Pancreas (tissue), 10 donors: ENCODE data around the gene AKAP13. TPM values are rescaled to one million over a fixed set of nuclear protein-coding genes. Genes with fewer than 3 reads are reported as not detected.

Experiments
- ATAC-seq, 4 donors: fragments of 200-7000 bp; cut with Tn5 transposase; one replicate each; pipeline versions ENCODE4 v1.8.0 to v1.9.1; 2020; ENCODE audit warnings: mild to moderate bottlenecking in 4 of 4, moderate library complexity in 4 of 4
- DNase-seq, 6 donors: peaks; one replicate each; pipeline ENCODE4 v3.0.0-alpha.2; 2020
- FAIRE-seq: peaks from 2 replicates; lab custom pipeline; 2012; peaks lifted over from hg19 to GRCh38; lab: Jason Lieb, UNC
- H3K27ac ChIP-seq, 4 donors: fragments of 200-600 bp; sonication (generic); 1 replicate in 3 of 4; 2 replicates in 1 of 4; pipeline versions ENCODE4 v1.5.0 to v1.8.0; 2020
- H3K27me3 ChIP-seq, 4 donors: fragments of 200-600 bp; one replicate each; pipeline ENCODE4 v1.8.0; 2021
- H3K36me3 ChIP-seq, 3 donors: fragments of 200-600 bp; sonication (generic) in 1 of 3; one replicate each; pipeline versions ENCODE4 v1.5.0 to v1.8.0; 2020 to 2021
- H3K4me1 ChIP-seq, 3 donors: fragments of 200-600 bp; one replicate each; pipeline ENCODE4 v1.8.0; 2021
- H3K4me3 ChIP-seq, 4 donors: fragments of 200-600 bp; sonication (generic) in 2 of 4; one replicate each; pipeline versions ENCODE4 v1.5.0 to v1.8.0; 2020 to 2021
- H3K9me3 ChIP-seq, 4 donors: fragments of 200-600 bp; one replicate each; pipeline ENCODE4 v1.8.0; 2021
- WGBS, 2 donors: extraction: QIAGEN DNeasy Blood & Tissue Kit; methylation state at CpG; one replicate each; pipeline ENCODE4 v1.1.7; 2013; 5-methylcytosine and 5-hydroxymethylcytosine counted together
- intact Hi-C, 3 donors: fragments of 100-400 bp; cut with DNase I; formaldehyde crosslinking; loops; one replicate each; pipeline versions ENCODE4 v1.11.1 to v1.14.2; 2022
- polyA plus RNA-seq, 2 donors: library from polyadenylated mRNA; stranded (reverse); fragments of 200-250 nt; gene quantifications; one replicate each; pipeline ENCODE4 v1.2.3, GENCODE V29; 2013
- total RNA-seq, 6 donors: library from RNA; stranded (reverse); fragmentation: NEBNext Ultra II Directional in 4 of 6; extraction: Animal tissue kit (Norgen Biotek cat#: 25700) in 4 of 6; gene quantifications; one replicate each; pipeline versions ENCODE4 v1.2.1 to v1.2.4, GENCODE V29; 2021 to 2023
- TF ChIP-seq, protein P1 (sequence below), 4 donors: fragments of 200-600 bp; sonication (generic) in 3 of 4; IDR thresholded peaks; one replicate each; pipeline versions ENCODE4 v1.5.0 to v1.8.0; 2021; ENCODE audit warnings: antibody characterized with exemption in 4 of 4
- donor health status: healthy with polysubstance abuse.
- donor health status: DM: no; HTN: no; CAD: no; lungs with moderate emphysema.
- donor health status: DM: no; HTN: no; CAD: no.
- donor health status: control.
- donor health status: control.
- donor health status: Bipolar disorder and iron deficiency.
- donor health status: DM: yes; HTN: yes; CAD: no.
- donor health status: DM: no; HTN: no; CAD: no.
- donor health status: DM: no; HTN: no; CAD: no.
- donor health status: DM: yes; HTN: yes; CAD: no.

Gene AKAP13
- total and polyA plus RNA-seq, 8 donors, result 64.9 to 139 (median 89.9) TPM

DNA sequence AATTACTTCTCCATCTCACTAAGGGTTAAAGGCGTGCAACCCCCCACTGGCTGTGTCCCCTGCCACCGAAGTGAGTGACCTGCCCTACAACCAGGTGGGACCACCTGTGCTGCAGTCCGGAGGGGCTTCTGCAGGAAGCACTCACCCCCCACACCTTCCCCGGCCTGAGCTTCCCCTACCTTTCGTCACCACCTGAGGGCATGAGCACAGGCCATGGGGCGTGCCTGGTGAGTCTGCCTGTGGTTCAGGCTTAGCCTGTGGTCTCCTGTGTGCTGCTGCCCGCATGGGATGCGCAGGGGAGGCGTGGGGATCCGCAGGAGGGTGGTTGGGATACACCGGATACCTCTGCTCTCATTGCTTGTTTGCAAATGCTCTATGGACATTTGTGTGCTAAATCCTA is 368.3 kb downstream of the AKAP13 start:
- Histone ChIP-seq H3K9me3 (no peaks in the 10 kb centered on the region), H3K27me3 (no peaks in the 10 kb centered on the region), H3K27ac (no peak overlapping the region), H3K36me3 (peaks cover 14 to 55% (median 33%) of the 10 kb centered on the region in 3 donors), H3K4me1 (peaks cover 10 to 21% (median 12%) of the 10 kb centered on the region in 3 donors), H3K4me3 (no peak overlapping the region)
- DNase-seq (peak in 2 of 6 donors; percentile 5 to 30), FAIRE-seq (no peak), ATAC-seq (no peak)
- WGBS, 2 donors, result 86 to 88% methylated on average over 11 of the region's 11 CpGs
- intact Hi-C loops, result no loop called here
- TF ChIP-seq, protein P1, sequence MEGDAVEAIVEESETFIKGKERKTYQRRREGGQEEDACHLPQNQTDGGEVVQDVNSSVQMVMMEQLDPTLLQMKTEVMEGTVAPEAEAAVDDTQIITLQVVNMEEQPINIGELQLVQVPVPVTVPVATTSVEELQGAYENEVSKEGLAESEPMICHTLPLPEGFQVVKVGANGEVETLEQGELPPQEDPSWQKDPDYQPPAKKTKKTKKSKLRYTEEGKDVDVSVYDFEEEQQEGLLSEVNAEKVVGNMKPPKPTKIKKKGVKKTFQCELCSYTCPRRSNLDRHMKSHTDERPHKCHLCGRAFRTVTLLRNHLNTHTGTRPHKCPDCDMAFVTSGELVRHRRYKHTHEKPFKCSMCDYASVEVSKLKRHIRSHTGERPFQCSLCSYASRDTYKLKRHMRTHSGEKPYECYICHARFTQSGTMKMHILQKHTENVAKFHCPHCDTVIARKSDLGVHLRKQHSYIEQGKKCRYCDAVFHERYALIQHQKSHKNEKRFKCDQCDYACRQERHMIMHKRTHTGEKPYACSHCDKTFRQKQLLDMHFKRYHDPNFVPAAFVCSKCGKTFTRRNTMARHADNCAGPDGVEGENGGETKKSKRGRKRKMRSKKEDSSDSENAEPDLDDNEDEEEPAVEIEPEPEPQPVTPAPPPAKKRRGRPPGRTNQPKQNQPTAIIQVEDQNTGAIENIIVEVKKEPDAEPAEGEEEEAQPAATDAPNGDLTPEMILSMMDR (IDR thresholded peaks at IDR 0.05), result no peak

DNA sequence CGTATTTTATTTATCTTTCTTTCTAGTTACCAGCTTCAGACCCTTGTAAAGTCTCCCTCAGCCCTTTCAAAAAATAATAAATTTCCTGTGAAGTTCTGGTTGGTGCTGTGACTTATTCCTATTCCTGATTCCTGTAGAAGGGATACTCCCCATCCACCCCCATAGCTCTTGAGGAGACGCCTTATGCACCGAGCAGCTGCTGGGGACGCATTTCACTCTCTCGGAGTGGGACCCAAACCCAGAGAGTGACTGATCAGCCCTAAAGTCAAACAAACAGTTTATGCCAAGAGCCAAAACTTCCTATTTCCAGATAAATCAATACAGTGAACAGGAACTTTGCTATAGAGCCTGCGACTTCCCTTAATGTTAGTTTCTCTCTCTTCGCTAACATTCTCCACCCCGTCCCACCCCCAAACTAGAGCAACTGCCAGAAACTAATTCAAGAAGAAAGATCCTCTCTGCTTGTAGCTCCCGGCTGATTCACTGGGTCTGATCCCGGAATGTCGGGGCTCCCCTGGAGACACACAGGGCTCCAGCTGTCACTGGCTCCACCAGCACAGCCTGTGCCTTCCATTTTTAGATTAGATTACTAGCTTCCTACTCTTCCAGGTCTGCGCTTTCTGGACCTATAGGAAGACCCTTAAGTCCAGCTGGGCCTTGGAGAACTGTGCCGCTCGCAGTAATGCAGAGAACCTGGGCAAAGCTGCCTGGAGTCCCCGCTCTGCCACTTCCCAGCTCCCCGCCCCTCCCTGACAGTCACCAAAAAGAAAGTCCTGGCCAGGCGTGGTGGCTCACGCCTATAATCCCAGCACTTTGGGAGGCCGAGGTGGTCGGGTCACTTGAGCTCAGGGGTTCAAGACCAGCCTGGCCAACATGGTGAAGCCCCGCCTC is 369.1 kb downstream of the AKAP13 start:
- TF ChIP-seq, protein P1 (IDR thresholded peaks at IDR 0.05), result no peak
- H3K27ac ChIP-seq, result peak overlapping the region in 1 of 4 donors; percentile 8
- ATAC-seq (no peak), DNase-seq (peak in 1 of 6 donors; percentile 6), FAIRE-seq (no peak)
- H3K9me3 ChIP-seq, result no peaks in the 10 kb centered on the region
- H3K4me1 ChIP-seq, result peaks cover 10 to 21% (median 12%) of the 10 kb centered on the region in 3 donors
- WGBS, 2 donors, result 83 to 85% methylated on average over 21 of the region's 21 CpGs
- H3K36me3 ChIP-seq, result peaks cover 11 to 47% (median 28%) of the 10 kb centered on the region in 3 donors
- no peak overlapping the region for H3K4me3 ChIP-seq
- H3K27me3 ChIP-seq, result no peaks in the 10 kb centered on the region
- intact Hi-C loops, result no loop called here

DNA sequence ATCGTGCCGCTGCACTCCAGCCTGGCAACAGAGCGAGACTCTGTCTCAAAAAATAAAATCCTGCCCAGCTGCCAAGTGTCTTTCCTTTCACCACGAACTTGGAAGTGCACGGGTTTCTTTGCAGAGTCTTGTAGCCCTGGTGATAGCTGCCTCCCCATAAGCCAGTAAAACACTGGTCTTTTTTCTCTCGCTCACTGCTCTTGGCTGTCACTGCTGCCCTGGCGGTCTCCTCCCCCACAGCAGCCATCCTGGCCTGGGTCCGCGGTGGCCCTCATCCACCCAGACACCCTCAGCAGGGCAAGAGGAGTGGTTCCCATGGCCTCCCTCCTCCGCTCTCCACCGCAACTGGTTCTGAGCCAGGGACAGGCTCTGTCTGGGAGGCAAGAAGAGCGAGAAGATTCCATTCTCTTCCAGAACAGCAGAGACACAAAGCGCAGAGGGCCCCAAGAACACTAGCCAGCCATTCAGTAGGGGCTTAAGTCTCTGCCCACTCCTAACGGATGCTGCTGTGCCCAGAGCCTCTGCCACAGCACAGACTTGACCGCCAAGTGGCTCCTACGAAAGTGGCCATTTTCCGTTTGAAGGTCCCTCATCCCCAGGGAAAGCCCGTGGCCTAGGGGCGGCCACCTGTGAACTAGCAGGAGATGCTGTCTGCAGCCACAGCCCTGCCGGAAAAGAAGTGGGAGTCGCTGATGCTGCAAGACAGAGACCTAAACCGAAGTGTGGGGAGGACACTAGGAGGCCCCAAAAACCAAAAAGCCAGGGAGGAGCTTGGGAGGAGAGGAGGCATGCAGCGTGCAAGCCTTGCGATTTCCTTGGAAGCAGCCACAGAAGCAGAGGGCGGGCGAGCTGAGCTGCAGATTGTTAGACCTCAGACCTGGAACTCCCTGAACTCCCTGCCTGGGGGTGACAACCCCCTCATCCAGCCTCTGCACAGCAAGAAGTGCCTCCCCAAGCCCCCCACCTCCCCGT is 370.2 kb downstream of the AKAP13 start:
- intact Hi-C loops, result no loop called here
- no peak for FAIRE-seq

GRCh38 chr15:85751291-85752123 is 371.1 kb downstream of the AKAP13 start:
- no peaks in the 10 kb centered on the region for H3K27me3 ChIP-seq
- H3K4me1 ChIP-seq, result peaks cover 10 to 28% (median 12%) of the 10 kb centered on the region in 3 donors
- WGBS, 2 donors, result 58 to 68% methylated on average over 15 of the region's 15 CpGs
- FAIRE-seq (no peak), ATAC-seq (peak; percentile 11 to 24 (median 15)), DNase-seq (peak in 4 of 6 donors; percentile 29 to 58 (median 45))
- peaks cover 0 to 27% (median 10%) of the 10 kb centered on the region in 3 donors for H3K36me3 ChIP-seq
- no peaks in the 10 kb centered on the region for H3K9me3 ChIP-seq
- intact Hi-C loops, result no loop called here
- TF ChIP-seq, protein P1 (IDR thresholded peaks at IDR 0.05), result no peak
- no peak overlapping the region for H3K4me3 ChIP-seq
- H3K27ac ChIP-seq, result peak overlapping the region in 1 of 4 donors; percentile 4

More for the DNA sequence above, 370.2 kb downstream of the AKAP13 start:
- peaks cover 10 to 28% (median 12%) of the 10 kb centered on the region in 3 donors for H3K4me1 ChIP-seq
- peak overlapping the region in 3 of 4 donors; percentile 4 to 27 (median 8) for H3K27ac ChIP-seq
- H3K36me3 ChIP-seq, result peaks cover 8 to 36% (median 17%) of the 10 kb centered on the region in 3 donors
- DNase-seq, result peak in 3 of 6 donors; percentile 40 to 48 (median 47)
- peak; percentile 5 to 15 (median 10) for ATAC-seq
- WGBS, 2 donors, result 68 to 74% methylated on average over 27 of the region's 27 CpGs
- no peaks in the 10 kb centered on the region for H3K9me3 ChIP-seq
- TF ChIP-seq, protein P1 (IDR thresholded peaks at IDR 0.05), result no peak
- H3K4me3 ChIP-seq, result no peak overlapping the region
- no peaks in the 10 kb centered on the region for H3K27me3 ChIP-seq
